Measurements from ENCODE around the gene FGD4. TPM values are rescaled to one million over a fixed set of nuclear protein-coding genes. Genes with fewer than 3 reads are reported as not detected.

The FGD4 gene
- under 1 TPM; 0.18 to 0.79 (median 0.47) TPM for total RNA-seq
- total RNA-seq (2013), result 1.2 TPM
- 0 to 3.6 (median 0.46) reads per million in 29 experiments for total RNA-seq

DNA sequence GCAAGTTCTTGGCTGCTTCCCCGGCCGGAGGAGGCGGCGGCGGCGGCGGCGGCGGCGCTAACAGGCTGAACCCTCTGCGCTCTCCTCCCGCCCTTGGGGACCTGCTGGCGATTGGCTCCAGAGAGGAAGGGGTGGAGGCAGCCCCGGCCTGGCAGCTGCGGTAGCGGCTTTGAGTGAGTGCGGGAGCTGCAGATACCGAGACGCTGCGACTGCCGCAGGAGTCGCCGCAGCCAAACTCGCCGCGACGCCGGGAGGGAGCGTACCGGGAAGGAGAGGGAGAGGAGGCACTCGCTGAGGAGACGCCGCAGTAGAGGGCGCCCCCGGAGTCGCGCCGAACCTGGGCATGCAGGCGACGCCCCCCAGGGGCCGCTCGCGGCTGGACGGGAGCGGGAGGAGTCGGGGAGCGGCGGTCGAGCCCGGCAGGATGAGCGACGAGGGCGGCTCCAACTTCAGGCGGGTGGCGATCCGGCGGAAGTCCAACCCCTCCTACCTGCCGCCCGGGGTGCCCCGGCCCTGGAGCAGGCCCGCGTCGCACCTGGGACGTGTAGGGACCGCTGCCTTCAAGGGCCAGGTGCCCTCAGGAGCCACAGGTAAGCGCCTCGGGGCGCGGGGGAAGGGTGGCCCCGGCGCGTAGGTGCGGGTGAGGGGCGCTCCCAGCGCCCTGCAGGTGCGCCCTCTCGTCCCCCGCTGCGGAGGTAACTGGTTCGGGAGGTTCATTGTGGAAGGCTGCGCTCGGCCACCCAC lies at the start of gene FGD4:
Gene FGD4, plus strand, starts transcription at position 189 of the 744 bp plus-strand sequence.
- H3K4me3 ChIP-seq (ENCODE audit: control insufficient read depth in 1 of 2, extremely low read depth in 1 of 2, low read length in 1 of 2), result peak within 1 kb of the TSS; percentile 51 to 68
- H3K36me3 Mint-ChIP-seq, result no peaks in the 10 kb centered on the region
- H3K9me3 Mint-ChIP-seq, result no peaks in the 10 kb centered on the region
- ChIA-PET CTCF (no interaction called here), POLR2A (no interaction called here)
- H3K4me1 ChIP-seq (ENCODE audit: control insufficient read depth in 1 of 2, extremely low read depth in 1 of 2, insufficient read depth in 2 of 2, low read length in 2 of 2), result peaks cover 2 to 10% of the 10 kb centered on the region in 2 experiments
- peaks cover 5 to 13% (median 11%) of the 10 kb centered on the region in 3 donors for H3K4me1 Mint-ChIP-seq
- no peak within 1 kb of the TSS for H3K27ac Mint-ChIP-seq
- DNase-seq (peak in 28 of 35 experiments; percentile 2 to 55 (median 20)), ATAC-seq (replicated peaks in 1 of 4) (peak; percentile 69 to 88 (median 78))
- no peaks in the 10 kb centered on the region for H3K9me3 ChIP-seq
- no peak within 1 kb of the TSS for H3K27ac ChIP-seq (ENCODE audit: low read length)
- peaks cover 0 to 45% of the 10 kb centered on the region in 2 experiments for H3K27me3 ChIP-seq (replicated peaks in 1 of 2; ENCODE audit: control insufficient read depth in 2 of 2, extremely low read depth in 1 of 2, insufficient read depth in 2 of 2, low read length in 1 of 2)
- H3K27me3 Mint-ChIP-seq, result peaks cover 35 to 43% of the 10 kb centered on the region in 2 donors
- under 1% methylated on average over 73 of the region's 82 CpGs for WGBS (ENCODE audit: insufficient coverage)
- peak within 1 kb of the TSS; percentile 75 to 87 (median 86) for H3K4me3 Mint-ChIP-seq
- H3K36me3 ChIP-seq (ENCODE audit: control insufficient read depth in 2 of 2, extremely low read depth in 1 of 2, insufficient read depth in 1 of 2, low read length in 1 of 2), result no peaks in the 10 kb centered on the region

DNA sequence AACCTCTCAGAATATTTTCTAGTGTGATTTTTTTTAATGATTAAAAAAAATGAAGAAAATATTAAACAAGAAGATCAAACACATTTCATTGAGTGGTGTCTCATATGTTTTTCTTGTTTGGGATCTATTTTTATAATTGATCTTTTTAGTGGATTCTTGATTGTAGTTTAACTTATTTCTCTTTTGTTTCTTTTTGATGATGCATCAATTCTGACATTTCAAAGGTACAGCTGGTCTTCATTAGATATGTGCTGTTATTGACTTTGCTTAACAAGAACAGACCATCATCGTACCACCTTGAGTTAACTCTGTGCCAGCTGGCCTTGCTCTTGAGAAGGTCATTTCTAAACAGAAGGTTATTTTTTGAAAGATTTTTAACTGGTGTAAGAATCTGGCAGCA lies 45.8 kb upstream of the FGD4 start:
- Histone ChIP-seq H3K27me3 (replicated peaks in 1 of 2; ENCODE audit: control insufficient read depth in 2 of 2, extremely low read depth in 1 of 2, insufficient read depth in 2 of 2, low read length in 1 of 2) (no peaks in the 10 kb centered on the region), H3K27ac (ENCODE audit: low read length) (no peak overlapping the region), H3K4me3 (ENCODE audit: control insufficient read depth in 1 of 2, extremely low read depth in 1 of 2, low read length in 1 of 2) (no peak overlapping the region), H3K36me3 (ENCODE audit: control insufficient read depth in 2 of 2, extremely low read depth in 1 of 2, insufficient read depth in 1 of 2, low read length in 1 of 2) (no peaks in the 10 kb centered on the region), H3K4me1 (ENCODE audit: control insufficient read depth in 1 of 2, extremely low read depth in 1 of 2, insufficient read depth in 2 of 2, low read length in 2 of 2) (no peaks in the 10 kb centered on the region), H3K9me3 (no peaks in the 10 kb centered on the region)
- no peak overlapping the region for H3K4me3 Mint-ChIP-seq
- no peak for DNase-seq
- H3K27me3 Mint-ChIP-seq, result no peaks in the 10 kb centered on the region
- H3K4me1 Mint-ChIP-seq, result no peaks in the 10 kb centered on the region
- no peak overlapping the region for H3K27ac Mint-ChIP-seq
- no peak for ATAC-seq (replicated peaks in 1 of 4)
- peaks cover 19% of the 10 kb centered on the region for H3K36me3 Mint-ChIP-seq
- ChIA-PET POLR2A (no interaction called here), CTCF (no interaction called here)
- no CpG with 5 or more reads among the region's 1 CpG for WGBS (ENCODE audit: insufficient coverage)
- no peaks in the 10 kb centered on the region for H3K9me3 Mint-ChIP-seq

DNA sequence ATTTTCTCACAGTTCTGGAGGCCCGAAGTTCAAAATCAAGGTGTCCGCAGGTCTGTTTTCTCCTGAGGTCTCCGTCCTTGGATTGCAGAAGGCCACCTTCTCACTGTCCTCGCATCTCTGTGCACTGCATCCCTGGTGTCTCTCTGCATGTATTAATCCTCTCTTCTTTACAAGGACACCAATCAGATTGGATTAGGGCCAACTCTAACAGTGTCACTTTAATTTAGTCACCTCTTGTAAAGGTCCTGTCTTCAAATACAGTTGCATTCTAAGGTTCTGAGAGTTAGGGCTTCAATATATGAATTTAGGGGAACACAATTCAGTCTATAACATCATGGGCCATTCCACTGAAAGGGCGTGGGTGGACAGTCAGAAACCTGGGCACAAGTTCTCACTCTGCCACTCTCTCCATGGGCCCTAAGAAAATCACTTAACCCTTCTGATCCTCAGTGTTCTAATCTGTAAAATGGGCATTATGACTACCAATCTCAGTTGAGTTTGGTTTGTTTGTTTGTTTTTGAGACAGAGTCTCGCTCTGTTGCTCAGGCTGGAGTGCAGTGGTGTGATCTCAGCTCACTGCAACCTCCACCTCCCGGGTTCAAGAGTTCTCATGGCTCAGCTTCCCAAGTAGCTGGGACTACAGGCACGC lies 41.6 kb upstream of the FGD4 start:
- Histone ChIP-seq H3K27me3 (replicated peaks in 1 of 2; ENCODE audit: control insufficient read depth in 2 of 2, extremely low read depth in 1 of 2, insufficient read depth in 2 of 2, low read length in 1 of 2) (no peaks in the 10 kb centered on the region), H3K4me3 (ENCODE audit: control insufficient read depth in 1 of 2, extremely low read depth in 1 of 2, low read length in 1 of 2) (no peak overlapping the region), H3K36me3 (ENCODE audit: control insufficient read depth in 2 of 2, extremely low read depth in 1 of 2, insufficient read depth in 1 of 2, low read length in 1 of 2) (no peaks in the 10 kb centered on the region), H3K27ac (ENCODE audit: low read length) (no peak overlapping the region), H3K9me3 (no peaks in the 10 kb centered on the region), H3K4me1 (ENCODE audit: control insufficient read depth in 1 of 2, extremely low read depth in 1 of 2, insufficient read depth in 2 of 2, low read length in 2 of 2) (no peaks in the 10 kb centered on the region)
- WGBS (ENCODE audit: insufficient coverage), result 86% methylated on average over 4 of the region's 8 CpGs
- DNase-seq, result no peak
- no peak overlapping the region for H3K27ac Mint-ChIP-seq
- no peaks in the 10 kb centered on the region for H3K27me3 Mint-ChIP-seq
- CTCF ChIA-PET, result no interaction called here
- H3K36me3 Mint-ChIP-seq, result peaks cover 6% of the 10 kb centered on the region
- POLR2A ChIA-PET, result no interaction called here
- H3K4me3 Mint-ChIP-seq, result no peak overlapping the region
- H3K4me1 Mint-ChIP-seq, result no peaks in the 10 kb centered on the region
- no peak for ATAC-seq (replicated peaks in 1 of 4)
- H3K9me3 Mint-ChIP-seq, result no peaks in the 10 kb centered on the region

- H3K27me3 ChIP-seq (replicated peaks in 1 of 2; ENCODE audit: control insufficient read depth in 2 of 2, extremely low read depth in 1 of 2, insufficient read depth in 2 of 2, low read length in 1 of 2), result no peaks in the 10 kb centered on the region
- CTCF ChIA-PET, result no interaction called here
- Mint-ChIP-seq H3K4me3 (no peak overlapping the region), H3K4me1 (no peaks in the 10 kb centered on the region), H3K9me3 (no peaks in the 10 kb centered on the region), H3K27me3 (no peaks in the 10 kb centered on the region), H3K27ac (no peak overlapping the region), H3K36me3 (peaks cover 4% of the 10 kb centered on the region)
- no peaks in the 10 kb centered on the region for H3K36me3 ChIP-seq (ENCODE audit: control insufficient read depth in 2 of 2, extremely low read depth in 1 of 2, insufficient read depth in 1 of 2, low read length in 1 of 2)
- DNase-seq, result no peak
- POLR2A ChIA-PET, result no interaction called here
- no peak overlapping the region for H3K4me3 ChIP-seq (ENCODE audit: control insufficient read depth in 1 of 2, extremely low read depth in 1 of 2, low read length in 1 of 2)
- no peaks in the 10 kb centered on the region for H3K9me3 ChIP-seq
- H3K27ac ChIP-seq (ENCODE audit: low read length), result no peak overlapping the region
- no peak for ATAC-seq (replicated peaks in 1 of 4)
- H3K4me1 ChIP-seq (ENCODE audit: control insufficient read depth in 1 of 2, extremely low read depth in 1 of 2, insufficient read depth in 2 of 2, low read length in 2 of 2), result no peaks in the 10 kb centered on the region
- 100% methylated on average over 1 of the region's 6 CpGs for WGBS (ENCODE audit: insufficient coverage)
Observed at GRCh38 chr12:32360956-32361355, 38.4 kb upstream of the FGD4 start.

GRCh38 chr12:32362892-32363291 lies 36.5 kb upstream of the FGD4 start:
- no peaks in the 10 kb centered on the region for H3K27me3 Mint-ChIP-seq
- ChIA-PET CTCF (interaction anchor here in 1 of 2 donors (0.5 kb wide), 1 partner anchor 64 kb away, joined by 5 read pairs; no protein-coding TSS in a partner anchor), POLR2A (interaction anchor here in 1 of 2 donors (0.6 kb wide), 1 partner anchor 338 kb away, joined by 4 read pairs; no protein-coding TSS in a partner anchor)
- Histone ChIP-seq H3K36me3 (ENCODE audit: control insufficient read depth in 2 of 2, extremely low read depth in 1 of 2, insufficient read depth in 1 of 2, low read length in 1 of 2) (no peaks in the 10 kb centered on the region), H3K4me1 (ENCODE audit: control insufficient read depth in 1 of 2, extremely low read depth in 1 of 2, insufficient read depth in 2 of 2, low read length in 2 of 2) (no peaks in the 10 kb centered on the region), H3K9me3 (no peaks in the 10 kb centered on the region), H3K27me3 (replicated peaks in 1 of 2; ENCODE audit: control insufficient read depth in 2 of 2, extremely low read depth in 1 of 2, insufficient read depth in 2 of 2, low read length in 1 of 2) (no peaks in the 10 kb centered on the region), H3K4me3 (ENCODE audit: control insufficient read depth in 1 of 2, extremely low read depth in 1 of 2, low read length in 1 of 2) (no peak overlapping the region), H3K27ac (ENCODE audit: low read length) (no peak overlapping the region)
- H3K27ac Mint-ChIP-seq, result no peak overlapping the region
- ATAC-seq (replicated peaks in 1 of 4) (no peak), DNase-seq (no peak)
- no peaks in the 10 kb centered on the region for H3K36me3 Mint-ChIP-seq
- WGBS (ENCODE audit: insufficient coverage), result no CpG with 5 or more reads among the region's 3 CpGs
- no peaks in the 10 kb centered on the region for H3K4me1 Mint-ChIP-seq
- H3K4me3 Mint-ChIP-seq, result no peak overlapping the region
- H3K9me3 Mint-ChIP-seq, result no peaks in the 10 kb centered on the region

GRCh38 chr12:32365473-32366064 lies 33.8 kb upstream of the FGD4 start:
- no peaks in the 10 kb centered on the region for H3K4me1 Mint-ChIP-seq
- Histone ChIP-seq H3K36me3 (ENCODE audit: control insufficient read depth in 2 of 2, extremely low read depth in 1 of 2, insufficient read depth in 1 of 2, low read length in 1 of 2) (no peaks in the 10 kb centered on the region), H3K9me3 (no peaks in the 10 kb centered on the region), H3K27me3 (replicated peaks in 1 of 2; ENCODE audit: control insufficient read depth in 2 of 2, extremely low read depth in 1 of 2, insufficient read depth in 2 of 2, low read length in 1 of 2) (no peaks in the 10 kb centered on the region), H3K27ac (ENCODE audit: low read length) (no peak overlapping the region), H3K4me3 (ENCODE audit: control insufficient read depth in 1 of 2, extremely low read depth in 1 of 2, low read length in 1 of 2) (no peak overlapping the region), H3K4me1 (ENCODE audit: control insufficient read depth in 1 of 2, extremely low read depth in 1 of 2, insufficient read depth in 2 of 2, low read length in 2 of 2) (no peaks in the 10 kb centered on the region)
- H3K27me3 Mint-ChIP-seq, result no peaks in the 10 kb centered on the region
- ChIA-PET POLR2A (no interaction called here), CTCF (interaction anchor here (0.5 to 1.1 kb wide), 5 partner anchors 362 to 719 kb away, joined by 3 to 5 read pairs (median 3); partner anchors contain the start of gene YARS2 (in 1 of the 2))
- H3K36me3 Mint-ChIP-seq, result no peaks in the 10 kb centered on the region
- ATAC-seq (replicated peaks in 1 of 4), result peak in 3 of 4 experiments; percentile 27 to 48 (median 40)
- peak in 28 of 35 experiments; percentile 3 to 64 (median 18) for DNase-seq
- H3K27ac Mint-ChIP-seq, result no peak overlapping the region
- H3K4me3 Mint-ChIP-seq, result no peak overlapping the region
- H3K9me3 Mint-ChIP-seq, result no peaks in the 10 kb centered on the region
- no CpG with 5 or more reads among the region's 5 CpGs for WGBS (ENCODE audit: insufficient coverage)
